Spleen (tissue), 7 donors: ENCODE data around the gene TBP.

Experiments used
- POLR2AphosphoS5 ChIP-seq, 3 donors: sonication (generic); formaldehyde crosslinking; IDR thresholded peaks; one replicate each; pipeline ENCODE4 v1.5.1; 2017; ENCODE audit warnings: antibody characterized with exemption in 3 of 3
- TF ChIP-seq, protein P1 (sequence below), 11 experiments: fragments of 200-600 bp in 7 of 11; fragments of 450-650 bp in 4 of 11; sonication (generic) in 4 of 11; IDR thresholded peaks in 8 of 11; conservative IDR thresholded peaks in 3 of 11; 1 replicate in 7 of 11; 2 replicates in 4 of 11; pipeline versions ENCODE4 v1.4.0 to v1.8.0; 2016 to 2021; ENCODE audit warnings: antibody characterized with exemption in 11 of 11, inconsistent platforms in 4 of 11, mild to moderate bottlenecking in 1 of 11
- donor health status: DM: no; HTN: no; CAD: no; lungs with moderate emphysema.
- donor health status: DM: no; HTN: no; CAD: no.
- donor health status: DM: no; HTN: no; CAD: no.

DNA sequence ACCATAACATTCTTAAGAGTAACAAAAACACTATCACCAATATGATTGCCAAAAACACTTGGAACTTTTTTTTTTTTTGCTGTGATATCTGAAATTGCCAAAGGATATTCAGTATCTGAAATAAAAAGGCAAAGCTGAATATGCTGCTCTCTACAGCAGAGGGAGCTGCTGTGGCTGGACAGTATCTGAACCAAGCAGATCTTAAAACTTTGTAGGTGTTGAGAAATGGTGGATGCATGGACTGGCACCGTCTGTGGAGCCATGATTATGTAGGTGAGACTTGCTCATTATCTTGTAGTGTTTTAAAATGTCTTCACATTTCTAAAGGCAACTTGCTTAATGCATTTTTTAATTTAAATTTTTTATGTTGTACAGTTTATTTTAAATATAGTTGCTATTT, 21.1 kb downstream of the TBP start:
- no peak for TF ChIP-seq POLR2AphosphoS5 (IDR thresholded peaks at IDR 0.05)
- TF ChIP-seq, protein P1, sequence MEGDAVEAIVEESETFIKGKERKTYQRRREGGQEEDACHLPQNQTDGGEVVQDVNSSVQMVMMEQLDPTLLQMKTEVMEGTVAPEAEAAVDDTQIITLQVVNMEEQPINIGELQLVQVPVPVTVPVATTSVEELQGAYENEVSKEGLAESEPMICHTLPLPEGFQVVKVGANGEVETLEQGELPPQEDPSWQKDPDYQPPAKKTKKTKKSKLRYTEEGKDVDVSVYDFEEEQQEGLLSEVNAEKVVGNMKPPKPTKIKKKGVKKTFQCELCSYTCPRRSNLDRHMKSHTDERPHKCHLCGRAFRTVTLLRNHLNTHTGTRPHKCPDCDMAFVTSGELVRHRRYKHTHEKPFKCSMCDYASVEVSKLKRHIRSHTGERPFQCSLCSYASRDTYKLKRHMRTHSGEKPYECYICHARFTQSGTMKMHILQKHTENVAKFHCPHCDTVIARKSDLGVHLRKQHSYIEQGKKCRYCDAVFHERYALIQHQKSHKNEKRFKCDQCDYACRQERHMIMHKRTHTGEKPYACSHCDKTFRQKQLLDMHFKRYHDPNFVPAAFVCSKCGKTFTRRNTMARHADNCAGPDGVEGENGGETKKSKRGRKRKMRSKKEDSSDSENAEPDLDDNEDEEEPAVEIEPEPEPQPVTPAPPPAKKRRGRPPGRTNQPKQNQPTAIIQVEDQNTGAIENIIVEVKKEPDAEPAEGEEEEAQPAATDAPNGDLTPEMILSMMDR (IDR thresholded peaks at IDR 0.05 in 8 of 11, conservative IDR thresholded peaks at IDR 0.05 in 3 of 11), result no peak
